WI38 (cell line): ENCODE results near the gene IRAK1.

Source experiments
- H3K4me3 ChIP-seq: 2 replicates; pipeline ENCODE4 v1.5.1; 2011; ENCODE audit warnings: low read depth, mild to moderate bottlenecking, control low read depth, low read length
- CTCF ChIP-seq: IDR thresholded peaks from 2 replicates; pipeline ENCODE4 v1.5.1; 2012; ENCODE audit warnings: low read depth, mild to moderate bottlenecking, control low read depth, low read length

Gene IRAK1

GRCh38 chrX:154013001-154013421, 6.7 kb downstream of the IRAK1 start:
- no peak overlapping the region for H3K4me3 ChIP-seq
- TF ChIP-seq CTCF: no peak

GRCh38 chrX:154012336-154012991, 7.2 kb downstream of the IRAK1 start:
- TF ChIP-seq CTCF: no peak
- H3K4me3 ChIP-seq: no peak overlapping the region

GRCh38 chrX:154011376-154012335, 8.0 kb downstream of the IRAK1 start:
- H3K4me3 ChIP-seq: no peak overlapping the region
- no peak for TF ChIP-seq CTCF

- no peak for TF ChIP-seq CTCF
Measured at GRCh38 chrX:154010330-154011087, 9.2 kb downstream of the IRAK1 start.

GRCh38 chrX:154008521-154008920, 11.2 kb downstream of the IRAK1 start:
- no peak overlapping the region for H3K4me3 ChIP-seq
- no peak for TF ChIP-seq CTCF

More at GRCh38 chrX:154010330-154011087, 9.2 kb downstream of the IRAK1 start:
- H3K4me3 ChIP-seq: no peak overlapping the region

- no peak for TF ChIP-seq CTCF
Measured at GRCh38 chrX:154006947-154007346, 12.8 kb downstream of the IRAK1 start.

GRCh38 chrX:154004315-154004714, 15.4 kb downstream of the IRAK1 start:
- no peak overlapping the region for H3K4me3 ChIP-seq
- no peak for TF ChIP-seq CTCF

More at GRCh38 chrX:154006947-154007346, 12.8 kb downstream of the IRAK1 start:
- no peak overlapping the region for H3K4me3 ChIP-seq
